22Rv1 (cell line): ENCODE results near the gene TMEM212.

ENCODE experiments used
- H3K27ac ChIP-seq: fragments of 450-650 bp; 2 replicates; pipeline ENCODE4 v1.5.1; 2017
- ZFX ChIP-seq: fragments of 450-650 bp; IDR thresholded peaks from 2 replicates; pipeline ENCODE4 v1.6.1; 2017; ENCODE audit warnings: antibody characterized with exemption, borderline replicate concordance
- TF ChIP-seq, protein P1 (sequence below): fragments of 450-650 bp; IDR thresholded peaks from 2 replicates; pipeline ENCODE4 v1.5.1; 2017; ENCODE audit warnings: mild to moderate bottlenecking

The TMEM212 gene

GRCh38 chr3:171878461-171879225 lies 35.5 kb downstream of the TMEM212 start:
- H3K27ac ChIP-seq, result no peak overlapping the region
- TF ChIP-seq, protein P1, sequence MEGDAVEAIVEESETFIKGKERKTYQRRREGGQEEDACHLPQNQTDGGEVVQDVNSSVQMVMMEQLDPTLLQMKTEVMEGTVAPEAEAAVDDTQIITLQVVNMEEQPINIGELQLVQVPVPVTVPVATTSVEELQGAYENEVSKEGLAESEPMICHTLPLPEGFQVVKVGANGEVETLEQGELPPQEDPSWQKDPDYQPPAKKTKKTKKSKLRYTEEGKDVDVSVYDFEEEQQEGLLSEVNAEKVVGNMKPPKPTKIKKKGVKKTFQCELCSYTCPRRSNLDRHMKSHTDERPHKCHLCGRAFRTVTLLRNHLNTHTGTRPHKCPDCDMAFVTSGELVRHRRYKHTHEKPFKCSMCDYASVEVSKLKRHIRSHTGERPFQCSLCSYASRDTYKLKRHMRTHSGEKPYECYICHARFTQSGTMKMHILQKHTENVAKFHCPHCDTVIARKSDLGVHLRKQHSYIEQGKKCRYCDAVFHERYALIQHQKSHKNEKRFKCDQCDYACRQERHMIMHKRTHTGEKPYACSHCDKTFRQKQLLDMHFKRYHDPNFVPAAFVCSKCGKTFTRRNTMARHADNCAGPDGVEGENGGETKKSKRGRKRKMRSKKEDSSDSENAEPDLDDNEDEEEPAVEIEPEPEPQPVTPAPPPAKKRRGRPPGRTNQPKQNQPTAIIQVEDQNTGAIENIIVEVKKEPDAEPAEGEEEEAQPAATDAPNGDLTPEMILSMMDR, result no peak
- no peak for TF ChIP-seq ZFX

DNA sequence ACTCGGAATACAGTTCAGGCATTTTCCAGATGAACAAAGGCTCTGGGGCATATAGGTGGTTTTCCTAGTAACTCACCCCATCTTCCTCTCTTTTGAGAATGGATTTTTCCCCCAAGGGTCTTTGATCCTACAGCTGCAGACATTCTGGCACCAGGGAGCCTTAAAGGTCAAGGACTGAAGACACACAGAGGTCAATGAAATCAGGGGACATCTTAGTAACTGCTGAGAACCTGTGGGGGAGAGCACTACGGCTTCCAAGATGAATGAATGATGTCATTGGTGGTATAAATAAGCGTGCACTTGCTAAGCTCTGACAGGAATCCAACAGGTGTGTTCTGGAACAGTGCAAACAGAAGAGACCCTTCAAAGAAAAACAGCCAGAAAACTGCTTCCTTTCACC lies 36.3 kb downstream of the TMEM212 start:
- TF ChIP-seq ZFX, result no peak
- TF ChIP-seq, protein P1, result no peak
- no peak overlapping the region for H3K27ac ChIP-seq

DNA sequence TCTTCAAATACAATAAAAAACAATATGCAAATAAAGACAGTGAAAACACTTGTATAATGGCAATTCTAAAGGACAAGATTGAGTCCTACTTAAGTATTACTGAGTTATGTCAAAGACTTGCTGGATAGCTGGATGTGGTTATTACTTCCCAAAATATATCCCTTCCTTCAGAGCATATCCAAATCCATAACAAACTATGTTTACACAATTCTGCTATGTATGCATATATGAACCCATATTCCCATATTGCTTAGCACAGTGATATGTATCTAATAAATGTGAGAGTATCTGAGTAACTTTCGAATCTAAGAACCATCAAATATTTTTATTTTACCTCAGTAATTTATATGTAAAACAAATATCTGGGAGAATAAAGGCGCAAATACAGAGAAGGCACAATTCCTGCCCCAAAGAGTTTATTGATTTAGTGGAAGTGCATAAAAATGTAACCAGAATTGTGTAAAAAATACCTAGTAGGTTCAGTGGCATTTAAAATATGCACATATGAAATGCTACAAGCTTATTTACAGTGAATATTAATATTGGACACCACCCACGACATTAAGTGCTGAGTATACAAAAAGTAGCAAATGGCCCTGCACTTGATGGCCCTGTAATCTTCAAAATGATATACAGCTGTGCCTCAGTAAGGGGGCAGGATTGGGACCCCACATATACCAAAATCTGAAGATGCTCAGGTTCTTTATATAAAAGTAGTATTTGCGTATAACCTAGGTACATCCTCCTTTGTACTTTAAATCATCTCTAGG lies 37.1 kb downstream of the TMEM212 start:
- no peak overlapping the region for H3K27ac ChIP-seq
- TF ChIP-seq, protein P1, result no peak
- no peak for TF ChIP-seq ZFX

- TF ChIP-seq ZFX, result no peak
- TF ChIP-seq, protein P1, result no peak
- no peak overlapping the region for H3K27ac ChIP-seq
These were observed 38.1 kb downstream of the TMEM212 start for GRCh38 chr3:171881251-171881650.

GRCh38 chr3:171883257-171883892 lies 40.2 kb downstream of the TMEM212 start:
- TF ChIP-seq, protein P1, result no peak
- no peak for TF ChIP-seq ZFX
- no peak overlapping the region for H3K27ac ChIP-seq

DNA sequence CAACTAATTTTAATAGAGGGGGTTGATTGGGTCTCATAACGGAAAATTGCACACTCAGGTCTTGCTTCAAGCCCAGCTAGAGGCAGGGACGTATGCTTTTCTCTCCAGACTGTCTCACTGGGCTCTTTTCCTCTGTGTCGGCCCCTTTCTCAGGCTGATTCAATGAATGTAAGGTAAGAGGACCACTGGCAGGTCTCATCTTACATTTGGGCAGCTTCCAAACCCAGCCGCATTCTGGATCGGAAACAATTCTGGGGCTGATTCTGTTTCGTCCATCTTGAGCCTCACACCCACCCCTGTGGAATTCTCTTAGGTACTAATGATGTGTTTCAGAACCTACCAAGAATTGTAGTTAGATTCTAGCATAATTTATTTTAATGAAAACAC lies 40.7 kb downstream of the TMEM212 start:
- no peak overlapping the region for H3K27ac ChIP-seq
- TF ChIP-seq ZFX, result no peak
- TF ChIP-seq, protein P1, result no peak
